H1 (cell line): ENCODE measurements around the gene PDE9A. TPM values are rescaled to one million over a fixed set of nuclear protein-coding genes. Genes with fewer than 3 reads are reported as not detected.
A peak's percentile ranks its signal among the peaks of the same experiment; 100 is the strongest.

Experiments used
- CTCF ChIA-PET: fragments of 300-600 bp; sonication (Branson Sonifier 250); formaldehyde crosslinking; loops from one replicate; lab custom pipeline; 2021; ENCODE audit not compliant: partially characterized antibody; lab: Charles Lee
- POLR2A ChIA-PET: fragments of 300-600 bp; sonication (Branson Sonifier 250); formaldehyde crosslinking; loops from one replicate; lab custom pipeline; 2021; ENCODE audit warnings: inconsistent platforms; ENCODE audit not compliant: partially characterized antibody; lab: Charles Lee
- DNase-seq, 2 experiments: peaks; one replicate each; pipeline versions ENCODE4 v3.0.0 to v3.0.0-alpha.2; 2010 to 2022; ENCODE audit warnings: low spot score in 2 of 2, low read depth in 1 of 2, mixed read lengths in 1 of 2
- FAIRE-seq: peaks from 2 replicates; lab custom pipeline; 2011; peaks lifted over from hg19 to GRCh38; lab: Jason Lieb, UNC
- H2AFZ ChIP-seq: 2 replicates; pipeline ENCODE4 v1.8.1; 2012; ENCODE audit warnings: low read length, inconsistent platforms
- H2AK5ac ChIP-seq: 2 replicates; pipeline ENCODE4 v1.6.1; 2013; ENCODE audit warnings: low read depth, low read length
- H2BK120ac ChIP-seq: replicated peaks from 2 replicates; pipeline ENCODE3; 2013; ENCODE audit warnings: low read depth, low read length, inconsistent platforms
- H2BK12ac ChIP-seq: 2 replicates; pipeline ENCODE4 v1.6.1; 2013; ENCODE audit warnings: low read depth, low read length
- H2BK15ac ChIP-seq: 2 replicates; pipeline ENCODE4 v1.6.1; 2013; ENCODE audit warnings: low read length
- H2BK20ac ChIP-seq: 2 replicates; pipeline ENCODE4 v1.6.1; 2013; ENCODE audit warnings: low read length
- H2BK5ac ChIP-seq: 2 replicates; pipeline ENCODE4 v1.6.1; 2013; ENCODE audit warnings: low read depth, low read length
- H3K14ac ChIP-seq: 2 replicates; pipeline ENCODE4 v1.6.1; 2013; ENCODE audit warnings: inconsistent platforms; ENCODE audit not compliant: insufficient read length
- H3K18ac ChIP-seq: 2 replicates; pipeline ENCODE4 v1.6.1; 2013; ENCODE audit warnings: low read length; ENCODE audit errors: extremely low read depth
- H3K23ac ChIP-seq: 2 replicates; pipeline ENCODE4 v1.6.1; 2013; ENCODE audit warnings: inconsistent platforms; ENCODE audit not compliant: insufficient read length
- H3K23me2 ChIP-seq: 2 replicates; pipeline ENCODE4 v1.6.1; 2013; ENCODE audit warnings: low read depth, low read length
- H3K27ac ChIP-seq: 2 replicates; pipeline ENCODE4 v1.6.1; 2011; ENCODE audit warnings: low read depth, low read length, inconsistent platforms
- H3K27me3 ChIP-seq, 4 experiments: replicated peaks in 1 of 4; 1 replicate in 1 of 4; 2 replicates in 3 of 4; pipeline versions ENCODE4 v1.6.1 to v1.8.1; 2011 to 2013; ENCODE audit warnings: low read length in 3 of 4, mild to moderate bottlenecking in 3 of 4, inconsistent platforms in 2 of 4, mixed read lengths in 2 of 4, moderate library complexity in 1 of 4; ENCODE audit not compliant: control insufficient read depth in 3 of 4, insufficient read depth in 3 of 4; ENCODE audit errors: extremely low read depth in 1 of 4
- H3K36me3 ChIP-seq, 4 experiments: 2 replicates each; pipeline versions ENCODE4 v1.6.1 to v1.8.1; 2011 to 2013; ENCODE audit warnings: mild to moderate bottlenecking in 4 of 4, low read length in 3 of 4, moderate library complexity in 2 of 4, control low read depth in 1 of 4, inconsistent platforms in 1 of 4; ENCODE audit not compliant: insufficient read depth in 4 of 4, control insufficient read depth in 2 of 4
- H3K4ac ChIP-seq: replicated peaks from 2 replicates; pipeline ENCODE3; 2013; ENCODE audit warnings: low read length, low read depth, mixed read lengths, inconsistent platforms; ENCODE audit not compliant: insufficient read length
- H3K4me1 ChIP-seq, 4 experiments: replicated peaks in 1 of 4; 1 replicate in 1 of 4; 2 replicates in 3 of 4; pipeline versions ENCODE4 v1.6.1 to v1.8.1; 2011 to 2013; ENCODE audit warnings: low read length in 3 of 4, inconsistent platforms in 2 of 4, mixed read lengths in 1 of 4; ENCODE audit not compliant: insufficient read depth in 4 of 4, control insufficient read depth in 3 of 4
- H3K4me2 ChIP-seq, 2 experiments: 2 replicates each; pipeline versions ENCODE4 v1.6.1 to v1.8.1; 2011 to 2013; ENCODE audit warnings: low read depth in 2 of 2, low read length in 2 of 2, control low read depth in 1 of 2, inconsistent platforms in 1 of 2, mild to moderate bottlenecking in 1 of 2; ENCODE audit not compliant: insufficient read depth in 1 of 2
- H3K4me3 ChIP-seq, 4 experiments: fragments of 200-600, 300-600 bp in 1 of 4; sonication (generic), shearing (Covaris generic), sonication (Bioruptor Twin) in 1 of 4; 2 replicates each; pipeline versions ENCODE4 v1.5.1 to v1.8.1; 2011 to 2016; ENCODE audit warnings: low read length in 4 of 4, low read depth in 3 of 4, control low read depth in 2 of 4, inconsistent platforms in 2 of 4, mild to moderate bottlenecking in 2 of 4, mixed read lengths in 1 of 4, moderate library complexity in 1 of 4; ENCODE audit not compliant: insufficient read depth in 2 of 4; ENCODE audit errors: extremely low read depth in 1 of 4
- H3K56ac ChIP-seq: replicated peaks from 2 replicates; pipeline ENCODE3; 2013; ENCODE audit warnings: low read depth, mild to moderate bottlenecking, mixed read lengths, low read length, inconsistent platforms; ENCODE audit not compliant: insufficient read length
- H3K79me1 ChIP-seq: 2 replicates; pipeline ENCODE4 v1.6.1; 2013; ENCODE audit warnings: low read depth, low read length, control low read depth
- H3K79me2 ChIP-seq, 2 experiments: 2 replicates each; pipeline versions ENCODE4 v1.6.1 to v1.8.1; 2012 to 2013; ENCODE audit warnings: low read length in 2 of 2, mild to moderate bottlenecking in 2 of 2, inconsistent platforms in 1 of 2; ENCODE audit not compliant: insufficient read depth in 2 of 2, control insufficient read depth in 1 of 2
- H3K9ac ChIP-seq, 4 experiments: replicated peaks in 1 of 4; 1 replicate in 1 of 4; 2 replicates in 3 of 4; pipeline versions ENCODE4 v1.6.1 to v1.8.1; 2011 to 2013; ENCODE audit warnings: low read depth in 3 of 4, low read length in 3 of 4, control low read depth in 2 of 4, mild to moderate bottlenecking in 2 of 4, moderate library complexity in 2 of 4, inconsistent platforms in 1 of 4; ENCODE audit errors: extremely low read depth in 1 of 4
- H3K9me3 ChIP-seq, 2 experiments: 2 replicates each; pipeline versions ENCODE4 v1.6.1 to v1.8.1; 2012 to 2013; ENCODE audit warnings: mild to moderate bottlenecking in 2 of 2, moderate library complexity in 2 of 2, control low read depth in 1 of 2, inconsistent platforms in 1 of 2, low read depth in 1 of 2, low read length in 1 of 2, mixed read lengths in 1 of 2; ENCODE audit not compliant: insufficient read depth in 2 of 2
- H4K20me1 ChIP-seq, 2 experiments: replicated peaks in 1 of 2; 2 replicates each; pipeline versions ENCODE3 to v1.8.1; 2011 to 2013; ENCODE audit warnings: inconsistent platforms in 2 of 2, low read length in 2 of 2, mild to moderate bottlenecking in 1 of 2; ENCODE audit not compliant: insufficient read depth in 2 of 2, control insufficient read depth in 1 of 2
- H4K5ac ChIP-seq: 2 replicates; pipeline ENCODE4 v1.6.1; 2013; ENCODE audit warnings: low read length, low read depth, mixed read lengths, inconsistent platforms; ENCODE audit not compliant: insufficient read length
- H4K8ac ChIP-seq: 2 replicates; pipeline ENCODE4 v1.8.0; 2013; ENCODE audit warnings: mild to moderate bottlenecking, moderate library complexity, low read length, inconsistent platforms; ENCODE audit not compliant: insufficient read depth; ENCODE audit errors: extremely low read depth
- H4K91ac ChIP-seq: replicated peaks from 2 replicates; pipeline ENCODE3; 2013; ENCODE audit warnings: low read length, mixed read lengths, inconsistent platforms; ENCODE audit not compliant: insufficient read length
- BRCA1 ChIP-seq: IDR thresholded peaks from 2 replicates; pipeline ENCODE4 v1.6.1; 2012; ENCODE audit warnings: low read depth, low read length, improper control_type of control experiment
- CREB1 ChIP-seq: IDR thresholded peaks from 2 replicates; pipeline ENCODE4 v1.6.1; 2012; ENCODE audit warnings: inconsistent platforms
- CTCF ChIP-seq, 3 experiments: IDR thresholded peaks; 1 replicate in 2 of 3; 2 replicates in 1 of 3; pipeline versions ENCODE4 v1.5.1 to v1.6.1; 2011; ENCODE audit warnings: low read length in 3 of 3, mild to moderate bottlenecking in 3 of 3, inconsistent platforms in 2 of 3, low read depth in 1 of 3, moderate library complexity in 1 of 3; ENCODE audit not compliant: insufficient read depth in 1 of 3; ENCODE audit errors: control extremely low read depth in 1 of 3
- EGR1 ChIP-seq: IDR thresholded peaks from 2 replicates; pipeline ENCODE4 v1.6.1; 2011; ENCODE audit warnings: low read depth, low read length, borderline replicate concordance
- FOSL1 ChIP-seq: IDR thresholded peaks from 2 replicates; pipeline ENCODE4 v1.6.1; 2011; ENCODE audit warnings: mild to moderate bottlenecking, low read depth, low read length, moderate library complexity; ENCODE audit not compliant: insufficient read depth
- GTF2F1 ChIP-seq: IDR thresholded peaks from 2 replicates; pipeline ENCODE4 v1.6.1; 2012; ENCODE audit warnings: low read depth, low read length, improper control_type of control experiment, borderline replicate concordance
- KDM5A ChIP-seq: fragments of 200-600 bp; IDR thresholded peaks from 2 replicates; pipeline ENCODE4 v1.7.1; 2012; ENCODE audit warnings: mild to moderate bottlenecking, low read length, inconsistent platforms, mixed read lengths
- POU5F1 ChIP-seq: IDR thresholded peaks from 2 replicates; pipeline ENCODE4 v1.6.1; 2011; ENCODE audit warnings: low read depth, mild to moderate bottlenecking, low read length, moderate library complexity
- SP2 ChIP-seq: IDR thresholded peaks from 2 replicates; pipeline ENCODE4 v1.6.1; 2012; ENCODE audit warnings: mild to moderate bottlenecking, low read length, inconsistent platforms
- WGBS, 2 experiments: shearing (Covaris generic) in 1 of 2; methylation state at CpG; one replicate each; pipeline versions ENCODE4 v1.1.6 to v1.1.7; 2013 to 2015; ENCODE audit warnings: low lambda C conversion rate in 2 of 2, mixed read lengths in 2 of 2, inconsistent platforms in 1 of 2, low coverage in 1 of 2, missing lambda C conversion rate in 1 of 2; ENCODE audit not compliant: insufficient replicate concordance in 2 of 2, insufficient coverage in 1 of 2, insufficient read length in 1 of 2; ENCODE audit errors: extremely low coverage in 1 of 2, missing lambda C conversion rate in 1 of 2; 5-methylcytosine and 5-hydroxymethylcytosine counted together
- polyA plus RNA-seq, 7 experiments: library from polyadenylated mRNA; depleted of rRNA in 3 of 7; stranded (reverse) in 5 of 7; unstranded in 2 of 7; fragments of >200 nt in 5 of 7; fragments of 200-250 nt in 2 of 7; gene quantifications; 1 replicate in 5 of 7; 2 replicates in 1 of 7; 4 replicates in 1 of 7; pipeline versions ENCODE4 v1.2.1 to v1.2.3, GENCODE V29; 2011 to 2013; ENCODE audit warnings: missing spikeins in 2 of 7, mixed read lengths in 2 of 7
- total RNA-seq: library from RNA; stranded (reverse); fragmentation: NEBNext Ultra II Directional; extraction: Animal tissue kit (Norgen Biotek cat#: 25700); gene quantifications from 2 replicates; pipeline ENCODE4 v1.2.1, GENCODE V29; 2021
- TF ChIP-seq, protein P1 (sequence below): IDR thresholded peaks from 2 replicates; pipeline ENCODE4 v1.6.1; 2012; ENCODE audit warnings: low read length, inconsistent platforms

PDE9A gene
- total and polyA plus RNA-seq, 2 of the 8 experiments (the other 6 are each of a cell fraction or from before 2014, with no cell fraction given), result 39.2 to 45.9 TPM

DNA sequence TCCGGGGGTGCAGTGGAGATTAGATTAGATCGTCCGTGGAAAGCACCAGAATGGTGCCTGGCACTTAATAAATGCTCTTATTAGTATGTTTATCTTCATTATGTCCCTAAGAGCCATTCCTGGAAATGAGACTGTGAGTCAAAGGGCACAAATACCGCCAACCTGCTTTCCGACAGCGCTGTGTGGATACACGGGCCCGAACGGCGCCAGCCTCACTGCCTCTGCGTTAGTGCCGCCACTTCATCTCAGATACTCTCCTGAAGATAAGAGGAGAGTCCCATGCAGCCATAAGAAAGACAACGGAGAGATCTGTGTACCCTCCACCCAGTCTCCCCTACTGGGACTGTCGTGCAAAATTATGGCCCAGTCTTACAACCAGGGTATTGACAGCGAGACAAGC, 22.0 kb downstream of the PDE9A start:
- Histone ChIP-seq H3K14ac (no peak overlapping the region), H4K20me1 (peaks cover 10 to 34% of the 10 kb centered on the region in 2 experiments), H2AK5ac (0 out of 2 replicates have a peak overlapping the region, but pooled peaks have one; percentile 3), H2BK15ac (no peak overlapping the region), H2BK12ac (no peak overlapping the region), H3K4me1 (peaks cover 2 to 28% (median 18%) of the 10 kb centered on the region in 4 experiments; a peak in 6 of 7 replicates), H2BK5ac (no peak overlapping the region), H2BK120ac (no peak overlapping the region), H3K27ac (no peak overlapping the region), H3K36me3 (peaks cover 0 to 3% (median 0%) of the 10 kb centered on the region in 4 experiments; a peak in 4 of 8 replicates), H3K27me3 (no peaks in the 10 kb centered on the region), H3K18ac (0 out of 2 replicates have a peak overlapping the region, but pooled peaks have one; percentile 9), H3K23me2 (peaks cover 3% of the 10 kb centered on the region), H3K4me2 (no peak overlapping the region), H3K23ac (no peak overlapping the region), H3K79me1 (peaks cover 2% of the 10 kb centered on the region; the same call in 1 of the 2 replicates), H2AFZ (no peak overlapping the region), H4K91ac (no peak overlapping the region), H2BK20ac (no peak overlapping the region), H3K79me2 (peaks cover 2 to 51% of the 10 kb centered on the region in 2 experiments; a peak in 3 of 4 replicates), H4K8ac (no peak overlapping the region; the same call in 1 of the 2 replicates), H3K9ac (no peak overlapping the region), H3K9me3 (no peaks in the 10 kb centered on the region), H4K5ac (no peak overlapping the region), H3K56ac (no peak overlapping the region), H3K4me3 (no peak overlapping the region), H3K4ac (no peak overlapping the region)
- WGBS, 2 experiments, result 93% methylated on average over 15 of the region's 15 CpGs; no CpG with 5 or more reads in 1 of the 2 experiments
- FAIRE-seq (no peak), DNase-seq (no peak)
- CTCF ChIA-PET, result interaction anchor here (1.0 kb wide), 1 partner anchor 20 kb away, joined by 3 read pairs; no protein-coding TSS in a partner anchor
- POLR2A ChIA-PET, result no interaction called here
- TF ChIP-seq SP2 (no peak), CTCF (IDR thresholded peaks at IDR 0.05; ENCODE audit: control extremely low read depth in 1 of 3, insufficient read depth in 1 of 3, low read depth in 1 of 3, low read length in 3 of 3) (no peak), EGR1 (no peak), KDM5A (no peak), FOSL1 (no peak), CREB1 (no peak), GTF2F1 (no peak), BRCA1 (no peak), POU5F1 (no peak)
- TF ChIP-seq, protein P1, sequence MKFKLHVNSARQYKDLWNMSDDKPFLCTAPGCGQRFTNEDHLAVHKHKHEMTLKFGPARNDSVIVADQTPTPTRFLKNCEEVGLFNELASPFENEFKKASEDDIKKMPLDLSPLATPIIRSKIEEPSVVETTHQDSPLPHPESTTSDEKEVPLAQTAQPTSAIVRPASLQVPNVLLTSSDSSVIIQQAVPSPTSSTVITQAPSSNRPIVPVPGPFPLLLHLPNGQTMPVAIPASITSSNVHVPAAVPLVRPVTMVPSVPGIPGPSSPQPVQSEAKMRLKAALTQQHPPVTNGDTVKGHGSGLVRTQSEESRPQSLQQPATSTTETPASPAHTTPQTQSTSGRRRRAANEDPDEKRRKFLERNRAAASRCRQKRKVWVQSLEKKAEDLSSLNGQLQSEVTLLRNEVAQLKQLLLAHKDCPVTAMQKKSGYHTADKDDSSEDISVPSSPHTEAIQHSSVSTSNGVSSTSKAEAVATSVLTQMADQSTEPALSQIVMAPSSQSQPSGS, result no peak
